ENCODE measurements around the gene SF3B2.
"Not testable (repeated sequence)": the region's sequence is repeated elsewhere in the genome, so short reads cannot be mapped to it uniquely, and the experiment has no call there.

SF3B2 gene

GRCh38 chr11:66007201-66007634 lies 44.9 kb upstream of the SF3B2 start:
- no peak overlapping the region for H3K4me3 ChIP-seq (ENCODE audit: control insufficient read depth, low read depth, low read length)
- TF ChIP-seq CTCF (conservative IDR thresholded peaks at IDR 0.05; ENCODE audit: control insufficient read depth, insufficient read depth, low read depth, low read length), result no peak
- DNase-seq (ENCODE audit: low read depth), result no peak

- no peak overlapping the region for H3K4me3 ChIP-seq (ENCODE audit: control insufficient read depth, low read depth, low read length)
- no peak for TF ChIP-seq CTCF (conservative IDR thresholded peaks at IDR 0.05; ENCODE audit: control insufficient read depth, insufficient read depth, low read depth, low read length)
Observed at GRCh38 chr11:66008095-66008467, 44.1 kb upstream of the SF3B2 start.

GRCh38 chr11:66008468-66009101 lies 43.6 kb upstream of the SF3B2 start:
- no peak overlapping the region for H3K4me3 ChIP-seq (ENCODE audit: control insufficient read depth, low read depth, low read length)
- no peak for TF ChIP-seq CTCF (conservative IDR thresholded peaks at IDR 0.05; ENCODE audit: control insufficient read depth, insufficient read depth, low read depth, low read length)
- DNase-seq (ENCODE audit: low read depth), result no peak

More at GRCh38 chr11:66008095-66008467, 44.1 kb upstream of the SF3B2 start:
- DNase-seq (ENCODE audit: low read depth), result no peak

DNA sequence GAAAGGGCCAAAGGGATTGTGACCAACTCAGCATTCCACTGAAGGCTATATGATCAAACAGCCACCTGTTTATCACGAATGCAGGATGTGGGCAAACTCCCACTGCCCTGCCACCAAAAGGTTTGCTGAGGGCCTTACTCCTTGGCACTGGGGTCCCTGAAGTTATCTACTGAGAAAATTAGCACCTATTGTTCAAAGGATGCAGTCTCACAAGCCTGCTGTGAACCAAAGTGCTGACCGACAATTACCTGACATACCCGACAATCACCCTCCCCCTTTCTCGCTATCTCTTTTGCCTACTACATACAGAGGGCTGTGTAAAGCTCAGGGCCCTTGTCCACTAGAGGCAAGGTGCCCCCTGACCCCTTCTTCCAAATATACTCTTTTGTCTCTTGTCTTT lies 42.1 kb upstream of the SF3B2 start:
- not testable (repeated sequence) for DNase-seq (ENCODE audit: low read depth); H3K4me3 ChIP-seq (ENCODE audit: control insufficient read depth, low read depth, low read length)

DNA sequence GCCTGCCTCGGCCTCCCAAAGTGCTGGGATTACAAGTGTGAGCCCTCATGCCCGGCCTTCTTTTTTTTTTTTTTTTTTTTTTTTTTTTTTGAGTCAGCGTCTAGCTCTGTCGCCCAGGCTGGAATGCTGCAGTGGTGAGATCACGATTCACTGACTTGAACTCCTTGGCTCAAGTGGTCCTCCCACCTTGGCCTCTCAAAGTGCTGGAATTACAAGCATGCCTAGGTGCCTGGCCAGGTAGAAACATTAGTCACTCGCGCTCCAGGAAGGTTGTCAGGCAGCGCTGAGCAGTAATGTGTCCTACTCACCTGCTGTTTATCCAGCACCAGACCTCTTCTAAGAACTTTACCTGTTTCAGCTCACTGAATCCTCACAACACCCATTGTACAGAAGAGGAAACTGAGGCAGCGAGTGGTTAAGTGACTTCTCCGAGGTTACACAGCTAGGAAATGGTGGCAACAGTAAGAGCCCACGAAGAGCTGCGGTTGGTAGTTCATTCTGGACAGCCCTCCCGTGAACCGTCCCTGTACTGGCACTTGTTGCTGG lies 40.9 kb upstream of the SF3B2 start:
- H3K4me3 ChIP-seq (ENCODE audit: control insufficient read depth, low read depth, low read length), result no peak overlapping the region
- TF ChIP-seq CTCF (conservative IDR thresholded peaks at IDR 0.05; ENCODE audit: control insufficient read depth, insufficient read depth, low read depth, low read length), result no peak
- peak; percentile 62 for DNase-seq (ENCODE audit: low read depth)

GRCh38 chr11:66011785-66012303 lies 40.3 kb upstream of the SF3B2 start, which contains the start of gene CST6:
Gene CST6, plus strand, starts transcription at chr11:66012008. Its CDS starts 37 bp downstream, at chr11:66012045.
- no peak for TF ChIP-seq CTCF (conservative IDR thresholded peaks at IDR 0.05; ENCODE audit: control insufficient read depth, insufficient read depth, low read depth, low read length)
- no peak for DNase-seq (ENCODE audit: low read depth)
- H3K4me3 ChIP-seq (ENCODE audit: control insufficient read depth, low read depth, low read length), result no peak within 1 kb of the TSS

DNA sequence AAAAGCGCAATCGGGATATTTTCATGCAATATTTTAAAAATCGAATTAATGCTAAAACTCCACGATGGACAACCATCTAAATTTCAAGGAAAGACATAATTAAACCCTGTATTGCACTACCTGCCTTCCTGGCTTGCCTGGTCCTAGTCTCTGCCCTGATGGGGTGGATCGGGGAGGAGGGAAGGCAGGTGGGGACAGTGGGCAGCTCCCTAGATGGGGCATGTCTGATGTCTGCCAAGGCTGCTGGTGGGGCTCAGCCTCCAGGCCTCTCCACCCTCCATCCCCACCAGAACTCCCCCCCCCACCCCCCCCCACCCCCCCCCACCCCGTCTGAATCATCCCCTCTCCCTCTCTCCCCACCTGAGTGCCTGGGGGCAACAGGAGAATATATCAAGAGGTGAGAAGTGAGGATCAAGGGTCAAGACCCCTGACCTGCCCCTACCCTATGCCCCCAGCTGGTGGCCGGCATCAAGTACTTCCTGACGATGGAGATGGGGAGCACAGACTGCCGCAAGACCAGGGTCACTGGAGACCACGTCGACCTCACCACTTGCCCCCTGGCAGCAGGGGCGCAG lies 39.7 kb upstream of the SF3B2 start:
- TF ChIP-seq CTCF (conservative IDR thresholded peaks at IDR 0.05; ENCODE audit: control insufficient read depth, insufficient read depth, low read depth, low read length), result no peak
- no peak for DNase-seq (ENCODE audit: low read depth)

More for the DNA sequence above, 39.7 kb upstream of the SF3B2 start:
- no peak overlapping the region for H3K4me3 ChIP-seq (ENCODE audit: control insufficient read depth, low read depth, low read length)
